CMK (cell line): Measurements from ENCODE around the gene XYLT2.
A peak's percentile ranks its signal among the peaks of the same experiment; 100 is the strongest.
"Not testable (repeated sequence)": the region's sequence is repeated elsewhere in the genome, so short reads cannot be mapped to it uniquely, and the experiment has no call there.

Experiments
- DNase-seq: peaks from one replicate; pipeline ENCODE4 v3.0.0-alpha.2; 2010; ENCODE audit warnings: low read depth

Gene XYLT2

DNA sequence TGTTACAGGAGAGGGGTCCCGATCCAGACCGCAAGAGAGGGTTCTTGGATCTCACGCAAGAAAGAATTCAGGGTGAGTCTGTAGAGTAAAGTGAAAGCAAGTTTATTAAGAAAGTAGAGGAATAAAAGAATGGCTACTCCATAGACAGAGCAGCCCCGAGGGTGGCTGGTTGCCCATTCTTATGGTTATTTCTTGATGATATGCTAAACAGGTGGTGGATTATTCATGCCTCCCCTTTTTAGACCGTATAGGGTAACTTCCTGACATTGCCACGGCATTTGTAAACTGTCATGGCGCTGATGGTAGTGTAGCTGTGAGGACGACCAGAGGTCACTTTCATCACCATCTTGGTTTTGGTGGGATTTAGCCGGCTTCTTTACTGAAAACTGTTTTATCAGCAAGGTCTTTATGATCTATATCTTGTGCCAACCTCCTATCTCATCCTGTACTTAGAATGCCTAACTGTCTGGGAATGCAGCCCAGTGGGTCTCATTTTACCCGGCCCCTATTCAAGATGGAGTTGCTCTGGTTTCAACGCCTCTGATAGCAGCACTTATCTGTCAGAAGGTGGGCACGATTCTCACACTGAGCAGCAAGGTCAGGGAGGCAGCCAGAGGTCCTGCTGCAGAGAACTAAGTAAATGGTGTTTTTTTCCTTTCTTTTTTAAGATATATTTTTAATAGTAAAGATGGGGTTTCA lies 26.5 kb upstream of the XYLT2 start:
- no peak for DNase-seq

DNA sequence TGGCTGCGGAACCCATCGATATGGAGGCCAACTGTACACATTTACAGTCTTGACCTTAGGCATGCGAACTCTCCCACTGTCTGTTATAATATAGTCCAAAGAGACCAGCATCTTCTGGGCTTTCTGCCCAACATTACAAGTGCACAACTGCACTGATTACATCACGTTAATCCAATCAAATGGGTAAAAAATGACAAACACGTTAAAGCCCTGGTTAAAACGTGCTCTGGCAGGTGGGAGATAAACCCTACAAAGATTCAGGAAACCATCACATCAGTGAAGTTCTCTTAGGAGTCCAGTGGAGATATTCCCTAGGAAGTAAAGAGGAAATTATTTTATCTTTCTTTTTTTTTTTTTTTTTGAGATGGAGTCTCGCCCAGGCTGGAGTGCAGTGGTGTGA lies 23.7 kb upstream of the XYLT2 start:
- no peak for DNase-seq

DNA sequence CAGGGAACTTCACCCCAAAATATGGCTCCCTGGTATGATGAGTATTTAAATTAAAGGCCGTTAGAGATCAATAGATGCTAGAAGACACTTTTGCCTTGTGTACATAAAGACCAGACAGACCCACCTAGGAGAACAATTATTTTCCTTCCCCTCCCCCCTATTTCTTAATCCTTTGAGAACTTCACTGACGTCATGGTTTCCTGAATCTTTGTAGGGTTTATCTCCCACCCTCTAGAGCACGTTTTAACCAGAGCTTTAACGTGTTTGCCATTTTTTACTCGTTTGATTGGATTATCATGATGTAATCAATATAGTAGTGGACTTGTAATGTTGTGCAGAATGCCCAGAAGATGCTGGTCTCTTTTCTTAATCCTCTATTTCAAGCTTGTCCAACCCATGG lies 22.9 kb upstream of the XYLT2 start:
- DNase-seq: no peak

DNA sequence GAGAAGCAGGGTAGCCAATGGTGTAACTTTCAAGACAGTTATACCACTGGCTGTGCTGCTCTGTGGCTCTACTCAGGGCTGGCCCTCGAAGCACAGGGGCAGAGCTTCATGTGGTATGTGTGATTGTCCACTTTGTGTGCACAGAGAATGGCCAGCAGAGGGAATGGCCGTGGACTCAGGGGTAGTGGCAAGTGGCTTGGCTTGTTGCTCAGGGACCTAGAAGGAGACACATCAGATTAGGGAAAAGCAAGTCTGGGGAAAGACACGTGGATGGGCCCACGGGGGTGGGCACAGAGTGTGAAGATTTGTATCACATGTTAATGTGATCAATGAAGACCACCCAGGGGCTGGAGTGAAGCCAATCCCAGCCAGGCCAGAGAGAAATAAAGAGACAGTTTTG lies 20.0 kb upstream of the XYLT2 start:
- DNase-seq: no peak

DNA sequence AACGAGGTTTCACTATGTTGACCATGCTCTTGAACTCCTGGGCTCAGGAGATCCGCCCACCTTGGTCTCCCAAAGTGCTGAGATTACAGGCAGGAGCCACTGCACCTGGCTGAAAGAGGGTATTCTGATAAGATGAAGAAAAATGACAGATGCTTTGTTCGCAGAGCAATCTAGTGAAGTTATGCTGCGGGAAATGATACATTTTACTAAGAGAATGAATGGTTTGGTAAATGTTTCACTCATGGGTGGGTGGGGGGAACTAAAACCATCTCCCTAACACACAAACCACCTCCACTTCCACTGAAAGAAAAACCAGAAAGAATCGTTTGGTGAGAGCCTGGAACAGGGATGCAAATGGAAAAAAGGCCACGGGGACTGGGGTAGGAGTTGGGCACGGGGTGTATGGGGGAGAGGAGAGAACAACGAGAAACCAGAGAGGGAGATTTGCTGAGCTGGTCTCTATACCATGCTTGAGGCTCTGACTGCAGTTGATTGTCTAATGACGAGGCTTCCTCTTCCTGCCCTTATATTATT lies 19.0 kb upstream of the XYLT2 start:
- no peak for DNase-seq

DNA sequence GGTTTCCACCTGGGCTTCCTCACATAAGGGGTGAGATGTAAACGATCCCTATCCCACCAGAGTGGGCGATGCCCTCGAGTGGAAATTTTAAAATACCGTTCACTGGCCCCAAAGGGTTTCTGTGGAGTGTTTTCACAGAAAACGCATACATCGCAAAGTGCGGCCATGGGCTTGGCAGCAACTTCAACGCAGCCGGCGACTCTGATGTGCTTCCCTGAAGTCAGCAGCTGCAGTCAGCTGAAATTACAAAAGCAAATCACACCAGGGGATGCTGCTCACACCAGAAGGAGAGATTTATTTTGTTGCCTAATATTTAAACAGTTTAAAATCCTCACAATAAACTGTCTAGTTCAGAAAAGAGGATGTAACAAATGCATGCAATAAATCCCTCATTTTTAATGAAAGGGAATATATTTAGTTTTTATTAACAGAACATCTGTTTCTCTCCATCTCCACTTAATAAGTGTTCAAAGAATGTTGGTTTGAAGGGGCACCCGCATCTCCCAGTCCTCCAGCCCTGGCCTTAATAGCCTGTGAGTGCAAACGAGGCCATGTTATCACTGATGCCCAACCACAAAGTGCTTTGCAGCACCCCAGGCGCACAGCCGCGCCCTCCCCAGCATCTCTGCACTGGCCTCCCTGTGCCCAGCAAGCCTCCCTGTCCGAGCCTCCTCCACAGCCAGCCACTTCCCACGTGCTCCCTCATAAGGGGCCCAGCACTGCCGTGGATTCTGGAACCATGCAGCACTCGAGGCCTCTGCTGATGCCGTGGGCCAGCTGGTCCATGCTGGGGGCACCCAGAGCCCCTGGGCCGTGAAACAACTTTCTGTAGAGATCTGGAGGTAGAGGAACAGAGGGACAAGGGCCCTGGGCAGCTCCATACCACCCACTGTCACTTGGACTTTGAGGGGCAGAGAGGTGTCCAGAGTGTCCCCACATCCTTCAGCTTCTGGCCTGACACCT lies 17.3 kb upstream of the XYLT2 start:
- no peak for DNase-seq

DNA sequence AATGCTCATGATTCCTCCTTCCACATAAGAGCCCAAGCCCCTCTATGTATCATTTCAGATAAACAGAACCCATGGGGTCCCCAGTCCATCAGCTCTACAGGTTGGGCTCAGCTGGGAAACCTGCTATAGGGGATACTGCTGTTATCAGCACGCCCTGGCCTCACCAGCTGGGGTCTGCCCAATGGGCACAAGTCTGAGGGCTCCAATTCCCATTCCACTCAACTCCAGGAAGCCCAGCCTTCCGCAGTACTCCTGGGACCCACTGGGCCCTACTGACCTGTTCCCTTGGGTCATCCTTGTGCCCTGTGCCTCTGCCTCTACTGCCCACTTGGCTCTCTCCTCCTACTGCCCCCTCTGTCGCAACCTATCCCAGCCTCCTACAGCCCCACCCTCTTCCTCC lies 16.2 kb upstream of the XYLT2 start:
- DNase-seq: no peak

DNA sequence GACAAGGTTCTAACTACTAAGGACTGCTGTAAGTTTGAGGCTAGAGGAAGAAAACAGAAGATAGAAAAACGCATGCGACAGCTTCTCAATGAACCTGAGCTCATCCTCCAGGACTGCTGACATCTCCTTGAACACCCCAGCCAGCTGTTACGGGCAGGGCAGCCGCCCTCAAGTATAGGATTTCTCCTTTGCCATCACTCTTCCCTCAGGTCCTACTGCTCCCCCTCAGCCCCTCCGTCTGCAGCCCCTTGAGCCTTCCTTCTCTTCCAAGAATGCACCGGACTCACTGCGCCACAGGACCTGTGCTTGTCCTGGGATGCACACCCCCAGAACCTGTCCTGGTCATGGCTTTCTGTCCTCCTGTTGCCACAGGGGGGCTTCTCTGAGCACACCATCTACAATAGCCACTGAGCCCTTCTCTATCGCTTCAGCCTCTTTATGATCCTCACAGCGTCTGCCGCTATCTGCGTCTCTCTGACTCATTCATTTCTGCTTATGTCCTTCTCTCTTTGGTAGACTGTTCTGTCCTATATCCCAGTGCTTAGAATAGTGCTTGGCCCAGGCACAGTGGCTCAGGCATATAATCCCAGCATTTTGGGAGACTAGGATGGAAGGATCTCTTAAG lies 15.7 kb upstream of the XYLT2 start:
- DNase-seq: no peak

DNA sequence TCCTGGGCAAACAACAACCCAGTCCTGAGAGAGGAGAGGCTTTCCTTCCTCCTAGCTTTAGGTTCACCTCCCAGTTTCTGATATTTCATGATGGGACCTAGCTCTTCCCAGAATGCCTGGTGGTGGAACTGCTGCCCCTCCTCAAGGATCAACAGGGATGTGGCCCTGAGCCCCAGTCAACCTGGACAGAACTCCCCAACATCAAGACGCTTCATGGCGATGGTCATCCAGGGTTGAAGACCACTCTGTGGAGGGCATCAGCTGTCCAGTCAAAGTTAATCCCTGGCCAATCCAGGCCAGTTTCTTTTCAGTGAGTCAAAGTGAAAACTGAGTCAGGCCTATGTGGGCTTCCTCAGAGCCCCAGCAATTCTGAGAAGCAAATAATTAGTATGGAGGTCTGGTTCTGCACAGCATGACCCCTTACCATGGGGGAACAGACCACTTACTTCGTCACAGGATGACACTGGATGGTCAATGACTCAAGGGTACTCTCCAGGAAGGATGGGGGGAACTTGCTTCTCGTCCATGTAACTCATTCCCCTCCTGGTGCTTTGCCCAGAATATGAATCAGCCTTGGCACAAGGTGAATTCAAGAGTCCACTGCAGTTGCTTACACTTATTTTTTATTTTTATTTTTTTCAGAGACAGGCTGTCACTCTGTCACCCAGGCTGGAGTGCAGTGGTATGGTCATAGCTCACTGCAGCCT lies 14.7 kb upstream of the XYLT2 start:
- DNase-seq: no peak

DNA sequence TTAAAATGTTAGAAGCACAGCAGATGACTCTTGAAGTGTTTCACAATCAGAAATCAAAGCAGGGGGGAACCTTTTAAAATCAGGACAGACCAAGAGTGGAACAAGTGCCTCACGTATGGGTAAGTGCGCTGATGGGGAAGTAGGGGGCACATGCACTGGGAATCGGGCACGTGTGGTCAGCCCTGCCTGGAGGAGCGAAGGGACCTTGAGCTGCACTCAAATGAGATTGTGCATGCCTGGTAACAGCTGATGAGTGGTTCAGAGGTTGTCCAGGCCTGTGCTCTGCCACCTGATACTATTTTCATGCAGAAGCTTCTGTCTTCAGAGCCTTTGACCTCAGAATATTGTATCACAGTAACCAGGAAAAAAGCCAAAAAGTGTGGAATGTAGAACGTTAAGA lies 13.7 kb upstream of the XYLT2 start:
- no peak for DNase-seq

DNA sequence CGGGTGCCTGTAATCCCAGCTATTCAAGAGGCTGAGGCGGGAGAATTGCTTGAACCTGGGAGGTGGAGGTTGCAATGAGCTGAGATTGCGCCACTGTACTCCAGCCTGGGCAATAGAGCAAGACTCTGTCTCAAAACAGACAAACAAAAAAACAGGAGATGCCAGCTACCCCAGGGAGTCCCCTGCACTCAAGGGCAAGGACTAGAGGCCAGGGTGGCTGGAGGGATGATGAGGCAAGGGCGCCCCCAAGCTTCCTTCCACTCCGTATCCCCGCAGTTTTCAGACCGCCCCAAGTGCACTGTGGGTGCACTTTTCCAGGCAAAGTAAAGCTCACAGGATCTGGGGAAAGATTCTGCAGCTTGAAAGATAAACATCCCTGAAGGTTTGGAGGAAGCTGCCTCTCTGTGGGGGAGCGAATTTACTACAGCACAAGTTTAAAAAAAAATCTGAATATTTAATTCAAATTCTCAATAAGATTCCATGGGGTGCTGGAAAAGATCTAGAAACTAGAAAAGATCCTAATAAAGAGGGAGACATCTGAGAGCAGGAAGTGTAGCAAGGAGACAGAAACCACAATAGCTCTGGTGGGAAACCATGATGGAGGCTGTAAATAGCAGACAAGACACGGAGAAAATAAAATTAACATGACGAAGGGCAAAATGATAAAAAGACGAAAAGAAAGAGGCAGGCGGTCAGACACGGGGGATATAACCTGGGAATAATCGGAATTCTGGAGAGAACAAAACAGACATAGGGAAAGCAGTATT lies 12.5 kb upstream of the XYLT2 start:
- not testable (repeated sequence) for DNase-seq

DNA sequence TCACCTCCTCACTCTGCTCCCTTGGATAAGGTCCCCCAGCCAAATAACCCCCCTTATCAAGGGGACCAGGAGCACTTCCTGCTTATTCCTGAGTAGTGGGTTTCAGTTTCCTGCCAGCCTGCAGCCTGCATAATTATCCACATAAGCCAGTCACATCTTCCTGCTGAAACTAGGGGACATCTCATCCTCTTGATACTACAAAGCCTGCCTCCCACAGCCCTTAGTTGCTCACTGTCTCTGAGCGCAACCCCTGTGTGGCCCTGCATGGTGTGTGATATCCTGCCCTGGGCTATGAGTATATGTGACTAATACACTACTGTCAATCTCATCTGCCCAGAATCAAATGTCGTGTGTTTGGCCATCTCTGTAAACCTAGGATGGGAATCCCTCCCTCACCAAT lies 8.0 kb upstream of the XYLT2 start:
- DNase-seq: peak; percentile 78

DNA sequence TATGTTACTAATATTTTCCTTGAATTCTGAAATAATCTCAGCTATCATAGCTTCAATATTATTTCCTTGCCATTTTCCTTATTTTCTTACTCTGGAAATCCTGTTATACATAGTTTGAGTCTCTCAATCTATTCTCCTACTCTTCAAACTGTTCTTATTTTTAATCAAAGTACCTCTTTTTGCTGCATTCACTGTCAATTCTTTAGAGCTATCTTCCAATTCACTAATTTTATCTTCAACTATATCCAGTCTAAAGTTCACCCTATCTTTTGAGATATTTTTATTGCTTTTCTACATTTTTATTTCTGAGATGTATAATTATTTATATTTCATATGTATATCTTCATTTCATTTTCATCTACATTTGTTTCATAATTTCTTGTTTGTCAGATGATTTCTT lies 7.3 kb upstream of the XYLT2 start:
- DNase-seq: no peak

DNA sequence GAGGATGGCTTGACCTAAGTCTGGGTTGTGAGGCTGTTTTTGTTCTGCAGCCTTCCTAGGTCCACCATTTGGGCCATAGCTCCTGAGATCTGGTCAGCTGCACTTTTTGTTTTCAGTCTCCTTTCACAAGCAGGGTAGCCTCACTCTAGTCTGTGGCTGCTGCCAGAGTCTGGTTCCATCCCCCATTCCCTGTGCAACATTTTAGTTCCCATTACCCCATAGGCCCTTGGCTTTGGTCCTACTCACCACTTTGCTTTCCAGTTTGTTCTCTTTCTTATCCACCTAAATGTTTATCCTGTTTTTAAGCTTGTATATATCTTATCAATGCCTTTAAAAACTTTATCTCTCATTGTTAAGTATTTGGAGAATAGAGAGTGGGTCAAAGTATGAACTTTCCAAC lies 6.5 kb upstream of the XYLT2 start:
- no peak for DNase-seq

DNA sequence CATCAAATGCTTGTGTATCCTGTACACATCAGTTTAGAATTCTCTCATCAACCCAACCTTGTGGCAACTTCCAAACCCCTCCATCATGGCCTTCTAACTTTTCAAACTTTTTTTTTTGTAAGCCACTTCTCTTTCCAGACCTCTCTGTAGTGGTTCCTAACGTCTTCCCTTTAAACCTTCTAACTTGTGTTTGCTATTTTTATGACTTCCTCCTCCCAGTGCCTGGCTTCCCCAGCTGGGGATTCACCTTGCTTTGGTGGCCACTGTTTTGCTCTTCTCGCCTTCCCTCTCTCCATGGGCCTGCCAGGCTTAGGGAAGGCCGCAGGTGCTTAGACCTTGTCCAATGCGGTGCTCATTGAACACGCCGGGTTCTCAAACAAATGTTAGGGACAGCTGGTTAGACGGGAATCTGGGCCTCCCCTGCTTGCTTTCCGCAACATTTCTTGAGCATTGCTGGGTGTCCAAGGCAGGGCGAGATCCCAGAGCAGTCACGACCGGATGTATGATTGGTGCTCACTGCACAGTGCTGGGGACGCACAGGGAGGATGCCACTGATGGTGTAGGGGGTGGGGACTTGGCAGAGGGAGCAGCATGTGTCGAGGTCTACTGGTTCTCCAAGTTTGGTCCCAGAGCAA lies 1.1 kb upstream of the XYLT2 start:
- DNase-seq: no peak

DNA sequence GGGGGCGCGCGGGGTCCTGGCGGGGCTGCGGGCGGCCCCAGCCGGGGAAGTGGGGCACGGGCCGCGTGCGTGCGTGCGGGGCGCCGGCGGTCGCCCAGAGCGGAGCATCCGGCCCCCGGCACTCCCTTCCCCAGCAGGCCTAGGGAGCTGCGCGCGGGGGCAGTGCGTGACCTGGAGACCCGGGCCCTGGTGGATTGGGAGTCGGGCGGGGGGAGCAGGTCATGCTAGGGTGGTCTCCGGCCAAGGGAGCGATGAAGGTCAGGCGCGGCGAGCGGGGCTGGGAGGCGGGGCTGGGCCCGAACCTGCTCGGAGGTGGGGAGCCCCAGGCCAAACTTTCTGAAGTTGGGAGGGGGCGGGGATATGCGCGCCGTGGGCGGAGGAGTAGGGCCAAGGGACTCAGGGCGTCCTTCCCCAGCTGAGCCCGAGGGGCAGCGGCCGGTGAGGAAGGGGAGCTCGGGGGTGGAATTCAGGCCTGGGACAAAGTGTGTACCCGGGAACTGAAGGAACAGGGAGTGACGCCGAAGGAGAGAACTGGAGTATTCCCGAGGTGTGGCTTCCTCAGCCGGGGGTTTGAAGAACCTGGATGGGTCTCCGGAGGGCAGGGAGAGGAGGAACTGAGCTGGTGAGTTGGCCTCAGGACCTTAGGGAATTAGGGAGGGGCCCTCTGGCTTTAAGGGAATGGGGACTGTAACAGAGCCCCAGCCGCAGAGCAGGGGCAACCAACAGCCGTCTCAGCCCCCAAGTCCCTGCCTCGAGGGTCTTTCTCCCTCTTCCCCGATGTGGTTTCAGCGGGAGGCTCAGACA lies 589 bp downstream of the XYLT2 start:
- DNase-seq: peak; percentile 36

DNA sequence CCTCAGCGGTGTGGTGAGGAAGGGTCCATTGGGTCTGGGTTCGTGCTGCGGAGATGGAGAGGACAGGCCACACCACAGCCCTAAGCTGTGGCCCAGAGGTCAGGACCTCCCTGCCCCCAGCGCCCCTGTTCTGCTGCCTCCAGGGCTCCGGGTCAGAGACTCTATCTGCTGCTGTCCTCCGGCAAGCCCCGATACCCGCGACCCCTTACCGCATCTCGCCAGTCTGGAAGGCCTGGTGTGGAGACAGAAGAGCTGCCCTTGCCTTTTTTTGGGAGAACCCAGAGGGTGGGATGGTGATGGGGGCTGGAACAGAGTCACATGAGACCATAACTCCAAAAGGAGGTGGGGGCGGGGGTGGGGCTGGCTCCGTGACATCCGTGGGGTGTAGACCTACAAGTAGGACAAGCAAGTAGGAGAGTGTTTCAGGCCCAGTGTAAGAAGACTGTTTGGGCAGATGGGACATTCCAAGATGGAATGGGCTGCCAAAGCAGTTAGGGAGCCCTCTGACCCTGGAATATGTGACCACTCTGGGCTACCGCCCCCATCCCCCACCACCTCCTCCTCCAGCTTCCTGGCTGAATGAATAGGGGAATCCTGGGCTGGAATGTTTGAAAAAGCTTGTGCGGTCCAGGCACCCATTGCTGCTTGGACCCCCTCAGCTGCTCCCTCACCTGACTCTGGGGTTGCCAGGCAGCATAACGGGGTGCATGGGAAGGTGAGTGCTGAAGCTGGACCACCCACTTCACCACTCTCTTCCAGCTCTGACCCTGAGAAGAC lies 1.4 kb downstream of the XYLT2 start:
- DNase-seq: no peak

DNA sequence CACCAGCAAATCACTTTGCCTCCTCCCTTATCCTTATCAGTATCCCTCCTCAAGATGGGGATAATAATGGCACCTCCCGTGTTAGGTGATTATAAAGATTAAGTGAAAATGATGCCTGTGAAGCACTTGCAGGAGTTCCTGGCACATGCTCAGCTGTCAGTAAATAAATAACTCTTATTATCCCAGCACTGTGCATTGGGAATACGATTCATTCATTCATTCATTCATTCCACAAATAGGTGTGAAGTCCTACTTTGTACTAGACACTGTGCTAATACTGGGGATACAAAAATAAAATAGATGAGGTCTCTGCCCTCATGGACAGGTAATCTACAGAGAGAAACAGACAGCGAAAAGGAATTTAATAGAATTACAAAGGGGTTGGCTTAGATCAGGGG lies 2.0 kb downstream of the XYLT2 start:
- no peak for DNase-seq
